HepG2 (cell line): ENCODE measurements around the gene LRSAM1. TPM values are rescaled to one million over a fixed set of nuclear protein-coding genes. Genes with fewer than 3 reads are reported as not detected.
A peak's percentile ranks its signal among the peaks of the same experiment; 100 is the strongest.

Source experiments
- ATAC-seq: fragments of 200-7000 bp; cut with Tn5 transposase; 3 replicates; pipeline ENCODE4 v1.9.1; 2020; ENCODE audit warnings: mild to moderate bottlenecking, moderate library complexity
- BruUV-seq: library from RNA; stranded (reverse); fragments of 400-500 nt; replicated peaks from 2 replicates; lab custom pipeline; 2021; lab: Mats Ljungman, UMichigan
- CTCF ChIA-PET: fragments of 300-600 bp; formaldehyde crosslinking; extraction: SDS; loops from one replicate; lab custom pipeline; 2021; ENCODE audit warnings: low total read pairs, inconsistent platforms, low intra/inter-chr PET ratio; lab: Yijun Ruan, JAX
- POLR2A ChIA-PET: fragments of 350-600 bp; sonication (Branson Sonifier 250); formaldehyde crosslinking; loops from one replicate; lab custom pipeline; 2020; ENCODE audit warnings: antibody characterized with exemption, inconsistent platforms; lab: Yijun Ruan, JAX
- DNase-seq: peaks from one replicate; pipeline ENCODE4 v3.0.0-alpha.2; 2015; ENCODE audit warnings: low spot score
- FAIRE-seq: peaks from 3 replicates; lab custom pipeline; 2011; peaks lifted over from hg19 to GRCh38; lab: Jason Lieb, UNC
- H2AFZ ChIP-seq: one replicate; pipeline ENCODE4 v1.6.1; 2011; ENCODE audit warnings: low read length, inconsistent platforms
- H3K27ac ChIP-seq: fragments of 300-600 bp; 3 replicates; pipeline ENCODE4 v1.8.0; 2011; ENCODE audit warnings: mixed run types, mild to moderate bottlenecking, mixed read lengths, low read length, inconsistent platforms; ENCODE audit not compliant: insufficient read depth; ENCODE audit errors: extremely low read length
- H3K27me3 ChIP-seq, 2 experiments: fragments of 200-600 bp in 1 of 2; 2 replicates in 1 of 2; 3 replicates in 1 of 2; pipeline versions ENCODE4 v1.6.0 to v1.8.0; 2011; ENCODE audit warnings: low read length in 2 of 2, mild to moderate bottlenecking in 2 of 2, moderate library complexity in 2 of 2, inconsistent platforms in 1 of 2; ENCODE audit not compliant: insufficient read depth in 2 of 2, control insufficient read depth in 1 of 2
- H3K36me3 ChIP-seq, 2 experiments: fragments of 200-600 bp in 1 of 2; replicated peaks in 1 of 2; 2 replicates in 1 of 2; 3 replicates in 1 of 2; pipeline versions ENCODE4 v1.5.1 to v1.8.0; 2011; ENCODE audit warnings: low read length in 2 of 2, inconsistent platforms in 1 of 2; ENCODE audit not compliant: insufficient read depth in 2 of 2, control insufficient read depth in 1 of 2
- H3K4me1 ChIP-seq: 2 replicates; pipeline ENCODE4 v1.5.1; 2012; ENCODE audit warnings: low read length, inconsistent platforms; ENCODE audit not compliant: insufficient read depth
- H3K4me2 ChIP-seq: 2 replicates; pipeline ENCODE4 v1.6.0; 2011; ENCODE audit warnings: low read depth, low read length, inconsistent platforms
- H3K4me3 ChIP-seq, 3 experiments: fragments of 200-600 bp in 1 of 3; sonication (generic), shearing (Covaris generic) in 1 of 3; replicated peaks in 1 of 3; 2 replicates each; pipeline ENCODE4 v1.5.1; 2011 to 2016; ENCODE audit warnings: low read length in 3 of 3, inconsistent platforms in 2 of 3, low read depth in 2 of 3, mild to moderate bottlenecking in 2 of 3, control low read depth in 1 of 3, mixed read lengths in 1 of 3; ENCODE audit not compliant: insufficient read depth in 1 of 3
- H3K79me2 ChIP-seq: one replicate; pipeline ENCODE4 v1.6.1; 2011; ENCODE audit warnings: low read length, inconsistent platforms; ENCODE audit not compliant: insufficient read depth
- H3K9ac ChIP-seq: 2 replicates; pipeline ENCODE4 v1.6.0; 2011; ENCODE audit warnings: mild to moderate bottlenecking, low read depth, low read length, inconsistent platforms; ENCODE audit not compliant: insufficient read depth
- H3K9me3 ChIP-seq: 2 replicates; pipeline ENCODE4 v1.5.1; 2012; ENCODE audit warnings: mild to moderate bottlenecking, low read length
- H4K20me1 ChIP-seq: 2 replicates; pipeline ENCODE4 v1.6.0; 2011; ENCODE audit warnings: inconsistent platforms, mild to moderate bottlenecking, low read length, moderate library complexity; ENCODE audit not compliant: insufficient read depth
- CEBPB ChIP-seq: IDR thresholded peaks from 2 replicates; pipeline ENCODE4 v1.6.1; 2011; ENCODE audit warnings: low read depth, low read length, improper control_type of control experiment, borderline replicate concordance
- ELF4 ChIP-seq: sonication (generic); formaldehyde crosslinking; IDR thresholded peaks from 2 replicates; pipeline ENCODE4 v1.5.0; 2020; ENCODE audit warnings: missing genetic modification reagents, mild to moderate bottlenecking, moderate library complexity, borderline replicate concordance
- RBM39 ChIP-seq: fragments of 200-400 bp; formaldehyde crosslinking; IDR thresholded peaks from one replicate; pipeline ENCODE4 v1.6.1; 2018; ENCODE audit warnings: antibody characterized with exemption, mild to moderate bottlenecking, low read depth, low read length; ENCODE audit not compliant: poor library complexity, severe bottlenecking
- REL ChIP-seq: sonication (generic); formaldehyde crosslinking; conservative IDR thresholded peaks from 2 replicates; pipeline ENCODE4 v1.8.0; 2022; ENCODE audit warnings: mild to moderate bottlenecking, missing genetic modification reagents, moderate library complexity
- ZBTB3 ChIP-seq: sonication (generic); formaldehyde crosslinking; IDR thresholded peaks from 2 replicates; pipeline ENCODE4 v1.4.0; 2020; ENCODE audit warnings: low read depth, mild to moderate bottlenecking, moderate library complexity, missing genetic modification reagents, borderline replicate concordance
- ZFP1 ChIP-seq: IDR thresholded peaks from 2 replicates; pipeline ENCODE4 v1.6.1; 2016
- ZMAT3 ChIP-seq: sonication (generic); formaldehyde crosslinking; conservative IDR thresholded peaks from 2 replicates; pipeline ENCODE4 v1.7.0; 2021; ENCODE audit warnings: missing genetic modification reagents
- ZNF446 ChIP-seq: sonication (generic); formaldehyde crosslinking; IDR thresholded peaks from 2 replicates; pipeline ENCODE4 v1.5.0; 2020; ENCODE audit warnings: mild to moderate bottlenecking, missing genetic modification reagents
- WGBS: methylation state at CpG from one replicate; pipeline ENCODE4 v1.1.6; 2017; ENCODE audit warnings: low lambda C conversion rate; 5-methylcytosine and 5-hydroxymethylcytosine counted together
- in situ Hi-C: cut with HindIII; loops from 2 replicates; pipeline ENCODE4 v1.10.0; 2017; ENCODE audit warnings: low pct_unique_long_range_greater_than_20kb; ENCODE audit not compliant: extremely low pct_ligation_motif_present
- intact Hi-C: fragments of 100-400 bp; cut with micrococcal nuclease; formaldehyde crosslinking; loops from one replicate; pipeline ENCODE4 v1.10.0; 2022; ENCODE audit not compliant: unreplicated experiment
- polyA plus RNA-seq, 8 experiments: library from polyadenylated mRNA; depleted of rRNA in 3 of 8; stranded (reverse) in 7 of 8; unstranded in 1 of 8; fragments of >200 nt; fragmentation: Illumina TruSeq in 4 of 8; extraction: Trizol in 4 of 8; gene quantifications; 2 replicates each; pipeline versions ENCODE4 v1.2.1 to v1.2.3, GENCODE V29; 2011 to 2016; ENCODE audit warnings: low read depth in 4 of 8, missing spikeins in 1 of 8, mixed read lengths in 1 of 8; ENCODE audit not compliant: insufficient read depth in 1 of 8
- total RNA-seq, 5 experiments: library from RNA; depleted of rRNA; stranded (reverse); fragments of >200 nt; fragmentation: Illumina TruSeq; extraction: Trizol; gene quantifications; 2 replicates each; pipeline ENCODE4 v1.2.3, GENCODE V29; 2016; ENCODE audit warnings: low read depth in 1 of 5

Gene LRSAM1
- total and polyA plus RNA-seq, 2 of the 13 experiments (the other 11 are each of a cell fraction or from before 2014, with no cell fraction given): 8.7 to 10.2 TPM

- no peak for TF ChIP-seq ZMAT3 (CRISPR knock-in tag)
- TF ChIP-seq REL (CRISPR knock-in tag): no peak
- TF ChIP-seq ZNF446 (CRISPR knock-in tag): no peak
- TF ChIP-seq ZBTB3: no peak
- no peak for TF ChIP-seq RBM39
- no peak for TF ChIP-seq ELF4 (CRISPR knock-in tag)
- 0 out of 2 replicates have a peak, but pooled peaks have one; percentile 12 for TF ChIP-seq CEBPB
- no peak for TF ChIP-seq ZFP1 (CRISPR knock-in tag)
- TF ChIP-seq, all 625 proteins: peak for 1
- no peak for FAIRE-seq
- no TSS peak for BruUV-seq
- no peak for DNase-seq
- ATAC-seq: no peak
- H3K36me3 ChIP-seq: peaks cover 0 to 2% of the 10 kb centered on the region in 2 experiments; a peak in 4 of 5 replicates
- no peaks in the 10 kb centered on the region for H3K4me1 ChIP-seq
- ChIA-PET CTCF (no interaction called here), POLR2A (interaction anchor here (1.0 kb wide), 1 partner anchor 40 kb away, joined by 4 read pairs; no protein-coding TSS in a partner anchor)
- H3K27ac ChIP-seq: no peak overlapping the region
- no peaks in the 10 kb centered on the region for H3K9me3 ChIP-seq
- no peak overlapping the region for H2AFZ ChIP-seq
- peaks cover 14% of the 10 kb centered on the region for H4K20me1 ChIP-seq
- WGBS: 94% methylated on average over 4 of the region's 4 CpGs
- intact Hi-C loops (no loop called here), in situ Hi-C loops (no loop called here)
- no peak overlapping the region for H3K4me2 ChIP-seq
- H3K4me3 ChIP-seq: no peak overlapping the region
- no peaks in the 10 kb centered on the region for H3K27me3 ChIP-seq
- H3K79me2 ChIP-seq: peaks cover 27% of the 10 kb centered on the region
- H3K9ac ChIP-seq: no peak overlapping the region
Observed at GRCh38 chr9:127538849-127539258, 87.5 kb downstream of the LRSAM1 start.
